ENCODE data around the gene CAMK2N2. TPM values are rescaled to one million over a fixed set of nuclear protein-coding genes. Genes with fewer than 3 reads are reported as not detected.

CAMK2N2 gene
- total and polyA plus RNA-seq, 4 donors: 0.03 to 0.58 (median 0.17) TPM

- ATAC-seq (ENCODE audit: insufficient read depth, low FRiP score) (no peak), DNase-seq (no peak)
- no peak overlapping the region for H3K9ac ChIP-seq (ENCODE audit: insufficient read depth in 1 of 2, low read length in 2 of 2)
- peaks cover 0 to 12% (median 7%) of the 10 kb centered on the region in 3 donors for H3K27me3 ChIP-seq (ENCODE audit: control insufficient read depth in 3 of 3, insufficient read depth in 3 of 3, low read length in 2 of 3)
- no peak for TF ChIP-seq CTCF (IDR thresholded peaks at IDR 0.05; ENCODE audit: control extremely low read depth, extremely low read depth)
- 90 to 92% methylated on average over 4 of the region's 4 CpGs for WGBS, 2 donors
- H3K36me3 ChIP-seq (ENCODE audit: control insufficient read depth in 4 of 4, insufficient read depth in 4 of 4, low read length in 4 of 4): no peaks in the 10 kb centered on the region
- H3K4me3 ChIP-seq: no peak overlapping the region
- peaks cover 0 to 3% (median 0%) of the 10 kb centered on the region in 5 donors for H3K4me1 ChIP-seq (ENCODE audit: control insufficient read depth in 5 of 5, insufficient read depth in 5 of 5, low read length in 5 of 5)
- no peaks in the 10 kb centered on the region for H3K9me3 ChIP-seq (ENCODE audit: control insufficient read depth in 4 of 4, insufficient read depth in 3 of 4, low read length in 3 of 4)
- no peak overlapping the region for H3K27ac ChIP-seq (ENCODE audit: low read depth in 1 of 2, low read length in 1 of 2)
Observed at GRCh38 chr3:184282941-184283340, 21.6 kb upstream of the CAMK2N2 start.

GRCh38 chr3:184277366-184277765 lies 16.0 kb upstream of the CAMK2N2 start:
- no peak overlapping the region for H3K9ac ChIP-seq (ENCODE audit: insufficient read depth in 1 of 2, low read length in 2 of 2)
- ATAC-seq (ENCODE audit: insufficient read depth, low FRiP score) (no peak), DNase-seq (no peak)
- H3K27ac ChIP-seq (ENCODE audit: low read depth in 1 of 2, low read length in 1 of 2): no peak overlapping the region
- no peaks in the 10 kb centered on the region for H3K36me3 ChIP-seq (ENCODE audit: control insufficient read depth in 4 of 4, insufficient read depth in 4 of 4, low read length in 4 of 4)
- no peak overlapping the region for H3K4me3 ChIP-seq
- H3K9me3 ChIP-seq (ENCODE audit: control insufficient read depth in 4 of 4, insufficient read depth in 3 of 4, low read length in 3 of 4): peaks cover 0 to 9% (median 0%) of the 10 kb centered on the region in 4 donors
- no peak for TF ChIP-seq CTCF (IDR thresholded peaks at IDR 0.05; ENCODE audit: control extremely low read depth, extremely low read depth)
- no peaks in the 10 kb centered on the region for H3K4me1 ChIP-seq (ENCODE audit: control insufficient read depth in 5 of 5, insufficient read depth in 5 of 5, low read length in 5 of 5)
- H3K27me3 ChIP-seq (ENCODE audit: control insufficient read depth in 3 of 3, insufficient read depth in 3 of 3, low read length in 2 of 3): peaks cover 0 to 47% (median 37%) of the 10 kb centered on the region in 3 donors
- 91 to 95% methylated on average over 6 of the region's 6 CpGs for WGBS, 2 donors

- 13 to 27% methylated on average over 37 to 65 of the region's 65 CpGs for WGBS, 2 donors
- Histone ChIP-seq H3K36me3 (ENCODE audit: control insufficient read depth in 4 of 4, insufficient read depth in 4 of 4, low read length in 4 of 4) (no peaks in the 10 kb centered on the region), H3K9me3 (ENCODE audit: control insufficient read depth in 4 of 4, insufficient read depth in 3 of 4, low read length in 3 of 4) (peaks cover 0 to 9% (median 0%) of the 10 kb centered on the region in 4 donors), H3K9ac (ENCODE audit: insufficient read depth in 1 of 2, low read length in 2 of 2) (no peak within 1 kb of the TSS), H3K4me3 (no peak within 1 kb of the TSS), H3K4me1 (ENCODE audit: control insufficient read depth in 5 of 5, insufficient read depth in 5 of 5, low read length in 5 of 5) (no peaks in the 10 kb centered on the region), H3K27ac (ENCODE audit: low read depth in 1 of 2, low read length in 1 of 2) (no peak within 1 kb of the TSS), H3K27me3 (ENCODE audit: control insufficient read depth in 3 of 3, insufficient read depth in 3 of 3, low read length in 2 of 3) (peaks cover 0 to 48% (median 37%) of the 10 kb centered on the region in 3 donors)
- ATAC-seq (ENCODE audit: insufficient read depth, low FRiP score) (no peak), DNase-seq (no peak)
- no peak for TF ChIP-seq CTCF (IDR thresholded peaks at IDR 0.05; ENCODE audit: control extremely low read depth, extremely low read depth)
Observed at GRCh38 chr3:184275961-184276910, 14.9 kb upstream of the CAMK2N2 start, which contains the start of gene ECE2. ECE2 (plus strand) TSS chr3:184276022; CDS start chr3:184276154, 132 bp downstream.

Data from lung (tissue), 12 donors.